ENCODE results near the gene RNPEPL1. TPM values are rescaled to one million over a fixed set of nuclear protein-coding genes. Genes with fewer than 3 reads are reported as not detected.

The RNPEPL1 gene
- total RNA-seq, 1 experiment from 2014 or later = 31.5 TPM

DNA sequence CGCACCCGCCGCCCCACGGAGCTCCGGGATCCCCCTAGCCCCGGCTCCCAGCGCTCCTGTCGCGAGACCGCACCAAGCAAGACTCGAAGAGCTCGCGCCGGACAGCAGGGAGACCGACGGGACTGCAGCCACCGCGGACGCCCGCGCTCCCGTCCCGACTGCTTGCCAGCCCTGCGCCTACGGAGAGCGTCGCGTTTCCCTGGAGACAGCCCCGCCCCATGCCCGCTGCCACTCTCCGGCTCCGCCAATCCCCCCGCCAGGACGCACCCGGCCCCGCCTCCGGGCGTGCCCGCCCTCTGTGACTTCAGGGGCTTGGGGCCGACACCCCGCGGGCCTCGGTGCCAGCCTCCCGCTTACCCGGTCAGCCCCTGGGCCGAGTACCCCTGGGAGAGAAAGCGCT is 10.5 kb upstream of the RNPEPL1 start, which contains the start of gene ANKMY1:
TSS of gene ANKMY1 (minus strand) at position 181 of the 400 bp plus-strand sequence. CDS start 653 bp downstream, outside the sequence.
- ChIA-PET POLR2A (interaction anchor here (0.6 to 10.7 kb wide), 3 partner anchors 8 to 28 kb away, joined by 3 to 275 read pairs (median 87); partner anchors contain the start of gene CAPN10), CTCF (interaction anchor here (0.6 to 0.9 kb wide), 2 partner anchors 23 to 58 kb away, joined by 3 to 4 read pairs; no protein-coding TSS in a partner anchor)
- no TSS peak for BruUV-seq (replicated peaks)
- Mint-ChIP-seq H3K4me1 (ENCODE audit: insufficient read depth, unreplicated experiment) (peaks cover 26% of the 10 kb centered on the region), H3K4me3 (ENCODE audit: unreplicated experiment) (peak within 1 kb of the TSS; percentile 69), H3K9me3 (ENCODE audit: unreplicated experiment) (no peaks in the 10 kb centered on the region), H3K36me3 (ENCODE audit: insufficient read depth, unreplicated experiment) (peaks cover 24% of the 10 kb centered on the region), H3K27ac (ENCODE audit: low read depth, unreplicated experiment) (peak within 1 kb of the TSS; percentile 79), H3K27me3 (ENCODE audit: insufficient read depth, unreplicated experiment) (no peaks in the 10 kb centered on the region)
- peak; percentile 77 for DNase-seq (ENCODE audit: unreplicated experiment)
- intact Hi-C loops (cut with micrococcal nuclease) = no loop called here
- TF ChIP-seq, protein P1, sequence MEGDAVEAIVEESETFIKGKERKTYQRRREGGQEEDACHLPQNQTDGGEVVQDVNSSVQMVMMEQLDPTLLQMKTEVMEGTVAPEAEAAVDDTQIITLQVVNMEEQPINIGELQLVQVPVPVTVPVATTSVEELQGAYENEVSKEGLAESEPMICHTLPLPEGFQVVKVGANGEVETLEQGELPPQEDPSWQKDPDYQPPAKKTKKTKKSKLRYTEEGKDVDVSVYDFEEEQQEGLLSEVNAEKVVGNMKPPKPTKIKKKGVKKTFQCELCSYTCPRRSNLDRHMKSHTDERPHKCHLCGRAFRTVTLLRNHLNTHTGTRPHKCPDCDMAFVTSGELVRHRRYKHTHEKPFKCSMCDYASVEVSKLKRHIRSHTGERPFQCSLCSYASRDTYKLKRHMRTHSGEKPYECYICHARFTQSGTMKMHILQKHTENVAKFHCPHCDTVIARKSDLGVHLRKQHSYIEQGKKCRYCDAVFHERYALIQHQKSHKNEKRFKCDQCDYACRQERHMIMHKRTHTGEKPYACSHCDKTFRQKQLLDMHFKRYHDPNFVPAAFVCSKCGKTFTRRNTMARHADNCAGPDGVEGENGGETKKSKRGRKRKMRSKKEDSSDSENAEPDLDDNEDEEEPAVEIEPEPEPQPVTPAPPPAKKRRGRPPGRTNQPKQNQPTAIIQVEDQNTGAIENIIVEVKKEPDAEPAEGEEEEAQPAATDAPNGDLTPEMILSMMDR (IDR thresholded peaks at IDR 0.05; ENCODE audit: unreplicated experiment) = no peak

- TF ChIP-seq, protein P1 (IDR thresholded peaks at IDR 0.05; ENCODE audit: unreplicated experiment) = no peak
- no peak for DNase-seq (ENCODE audit: unreplicated experiment)
- peaks cover 26% of the 10 kb centered on the region for H3K4me1 Mint-ChIP-seq (ENCODE audit: insufficient read depth, unreplicated experiment)
- H3K9me3 Mint-ChIP-seq (ENCODE audit: unreplicated experiment) = no peaks in the 10 kb centered on the region
- peaks cover 28% of the 10 kb centered on the region for H3K36me3 Mint-ChIP-seq (ENCODE audit: insufficient read depth, unreplicated experiment)
- intact Hi-C loops (cut with micrococcal nuclease) = no loop called here
- peak overlapping the region; percentile 69 for H3K4me3 Mint-ChIP-seq (ENCODE audit: unreplicated experiment)
- ChIA-PET CTCF (interaction anchor here (0.5 to 0.6 kb wide), 2 partner anchors 105 to 592 kb away, joined by 3 read pairs; partner anchors contain the start of gene PPP1R7), POLR2A (interaction anchor here (0.6 to 10.7 kb wide), 3 partner anchors 8 to 28 kb away, joined by 3 to 275 read pairs (median 87); partner anchors contain the start of gene CAPN10)
- H3K27ac Mint-ChIP-seq (ENCODE audit: low read depth, unreplicated experiment) = no peak overlapping the region
- no TSS peak for BruUV-seq (replicated peaks)
- H3K27me3 Mint-ChIP-seq (ENCODE audit: insufficient read depth, unreplicated experiment) = no peaks in the 10 kb centered on the region
Measured at GRCh38 chr2:240558236-240558761, 10.0 kb upstream of the RNPEPL1 start.

GRCh38 chr2:240559286-240559685 is 9.0 kb upstream of the RNPEPL1 start:
- DNase-seq (ENCODE audit: unreplicated experiment) = no peak
- Mint-ChIP-seq H3K9me3 (ENCODE audit: unreplicated experiment) (no peaks in the 10 kb centered on the region), H3K36me3 (ENCODE audit: insufficient read depth, unreplicated experiment) (peaks cover 27% of the 10 kb centered on the region), H3K27ac (ENCODE audit: low read depth, unreplicated experiment) (no peak overlapping the region), H3K27me3 (ENCODE audit: insufficient read depth, unreplicated experiment) (no peaks in the 10 kb centered on the region), H3K4me1 (ENCODE audit: insufficient read depth, unreplicated experiment) (peaks cover 27% of the 10 kb centered on the region), H3K4me3 (ENCODE audit: unreplicated experiment) (peak overlapping the region; percentile 80)
- ChIA-PET POLR2A (interaction anchor here (0.8 to 10.7 kb wide), 4 partner anchors 9 to 1000 kb away, joined by 3 to 275 read pairs (median 46); partner anchors contain the start of gene CAPN10), CTCF (interaction anchor here (1.0 kb wide), 1 partner anchor 21 kb away, joined by 4 read pairs; no protein-coding TSS in a partner anchor)
- intact Hi-C loops (cut with micrococcal nuclease) = no loop called here
- TF ChIP-seq, protein P1 (IDR thresholded peaks at IDR 0.05; ENCODE audit: unreplicated experiment) = no peak
- BruUV-seq (replicated peaks) = no TSS peak

- ChIA-PET CTCF (no interaction called here), POLR2A (interaction anchor here (0.6 to 10.7 kb wide), 7 partner anchors 9 to 542 kb away, joined by 3 to 275 read pairs (median 5); partner anchors contain the start of genes CAPN10, GPC1, MTERF4 and RNPEPL1)
- H3K27me3 Mint-ChIP-seq (ENCODE audit: insufficient read depth, unreplicated experiment) = no peaks in the 10 kb centered on the region
- BruUV-seq (replicated peaks) = no TSS peak
- H3K4me1 Mint-ChIP-seq (ENCODE audit: insufficient read depth, unreplicated experiment) = peaks cover 34% of the 10 kb centered on the region
- intact Hi-C loops (cut with micrococcal nuclease) = no loop called here
- TF ChIP-seq, protein P1 (IDR thresholded peaks at IDR 0.05; ENCODE audit: unreplicated experiment) = no peak
- peaks cover 24% of the 10 kb centered on the region for H3K36me3 Mint-ChIP-seq (ENCODE audit: insufficient read depth, unreplicated experiment)
- no peaks in the 10 kb centered on the region for H3K9me3 Mint-ChIP-seq (ENCODE audit: unreplicated experiment)
- DNase-seq (ENCODE audit: unreplicated experiment) = peak; percentile 86
- peak within 1 kb of the TSS; percentile 74 for H3K27ac Mint-ChIP-seq (ENCODE audit: low read depth, unreplicated experiment)
- H3K4me3 Mint-ChIP-seq (ENCODE audit: unreplicated experiment) = peak within 1 kb of the TSS; percentile 80
Measured at GRCh38 chr2:240560084-240560479, 8.2 kb upstream of the RNPEPL1 start, which contains the start of gene DUSP28. Gene DUSP28, plus strand, starts transcription at chr2:240560357. Its CDS starts 328 bp downstream, at chr2:240560685.
